CD14-positive monocyte (primary cell): Measurements from ENCODE around the gene TRAFD1. TPM values are rescaled to one million over a fixed set of nuclear protein-coding genes. Genes with fewer than 3 reads are reported as not detected.

Experiments
- DNase-seq, 3 donors: peaks; one replicate each; pipeline ENCODE4 v3.0.0-alpha.2; 2011 to 2022
- H2AFZ ChIP-seq: 2 replicates; pipeline ENCODE4 v1.6.0; 2012; ENCODE audit warnings: mild to moderate bottlenecking, low read depth, low read length, inconsistent platforms; ENCODE audit not compliant: insufficient read depth, poor library complexity, severe bottlenecking
- H3K27ac ChIP-seq, 2 donors: 1 replicate in 1 of 2; 2 replicates in 1 of 2; pipeline ENCODE4 v1.5.1; 2012 to 2013; ENCODE audit warnings: low read length in 2 of 2, control low read depth in 1 of 2, inconsistent platforms in 1 of 2, low read depth in 1 of 2, mild to moderate bottlenecking in 1 of 2
- H3K27me3 ChIP-seq, 2 donors: one replicate each; pipeline versions ENCODE4 v1.6.0 to v1.6.1; 2011 to 2013; ENCODE audit warnings: low read length in 2 of 2; ENCODE audit not compliant: control insufficient read depth in 2 of 2, insufficient read depth in 2 of 2
- H3K36me3 ChIP-seq, 2 donors: replicated peaks in 1 of 2; 1 replicate in 1 of 2; 2 replicates in 1 of 2; pipeline versions ENCODE4 v1.5.1 to v1.6.1; 2012 to 2013; ENCODE audit warnings: low read length in 2 of 2, control low read depth in 1 of 2, inconsistent platforms in 1 of 2, mild to moderate bottlenecking in 1 of 2; ENCODE audit not compliant: insufficient read depth in 2 of 2, control insufficient read depth in 1 of 2
- H3K4me1 ChIP-seq, 2 donors: 1 replicate in 1 of 2; 2 replicates in 1 of 2; pipeline versions ENCODE4 v1.5.1 to v1.6.1; 2012 to 2013; ENCODE audit warnings: low read length in 2 of 2, control low read depth in 1 of 2, inconsistent platforms in 1 of 2, mild to moderate bottlenecking in 1 of 2, moderate library complexity in 1 of 2; ENCODE audit not compliant: insufficient read depth in 2 of 2, control insufficient read depth in 1 of 2
- H3K4me2 ChIP-seq: replicated peaks from 2 replicates; pipeline ENCODE3; 2012; ENCODE audit warnings: low read length, moderate library complexity, mild to moderate bottlenecking; ENCODE audit not compliant: poor library complexity, severe bottlenecking; ENCODE audit errors: extremely low read depth
- H3K4me3 ChIP-seq, 3 experiments: fragments of 200-600 bp in 1 of 3; sonication (generic) in 1 of 3; replicated peaks in 1 of 3; 1 replicate in 2 of 3; 2 replicates in 1 of 3; pipeline ENCODE4 v1.5.1; 2011 to 2013; ENCODE audit warnings: low read length in 3 of 3, mild to moderate bottlenecking in 3 of 3, control low read depth in 2 of 3, low read depth in 2 of 3, inconsistent platforms in 1 of 3, moderate library complexity in 1 of 3
- H3K79me2 ChIP-seq: 2 replicates; pipeline ENCODE4 v1.6.0; 2012; ENCODE audit warnings: mild to moderate bottlenecking, control low read depth, inconsistent platforms, low read length, moderate library complexity; ENCODE audit not compliant: insufficient read depth
- H3K9ac ChIP-seq: 2 replicates; pipeline ENCODE4 v1.6.0; 2017; ENCODE audit warnings: low read length, mild to moderate bottlenecking; ENCODE audit not compliant: insufficient read depth, poor library complexity, severe bottlenecking
- H3K9me3 ChIP-seq, 2 donors: replicated peaks in 1 of 2; 1 replicate in 1 of 2; 2 replicates in 1 of 2; pipeline versions ENCODE4 v1.5.1 to v1.6.1; 2012 to 2013; ENCODE audit warnings: low read length in 2 of 2, control low read depth in 1 of 2; ENCODE audit not compliant: control insufficient read depth in 1 of 2, insufficient read depth in 1 of 2
- H4K20me1 ChIP-seq: 2 replicates; pipeline ENCODE4 v1.6.0; 2012; ENCODE audit warnings: mild to moderate bottlenecking, low read length, control low read depth, moderate library complexity; ENCODE audit not compliant: insufficient read depth
- H3K27ac Mint-ChIP-seq, 7 donors: one replicate each; pipeline ENCODE4 v1.8.0; 2020; ENCODE audit warnings: mild to moderate bottlenecking in 7 of 7, mixed read lengths in 7 of 7, moderate library complexity in 6 of 7, inconsistent platforms in 2 of 7
- H3K27me3 Mint-ChIP-seq, 3 donors: one replicate each; pipeline ENCODE4 v1.8.0; 2021 to 2022; ENCODE audit warnings: low read depth in 3 of 3, mild to moderate bottlenecking in 3 of 3, mixed read lengths in 3 of 3, moderate library complexity in 3 of 3, inconsistent platforms in 1 of 3
- H3K36me3 Mint-ChIP-seq, 2 donors: one replicate each; pipeline ENCODE4 v1.8.0; 2020; ENCODE audit warnings: mixed read lengths in 2 of 2, inconsistent platforms in 1 of 2, mild to moderate bottlenecking in 1 of 2
- H3K4me1 Mint-ChIP-seq: one replicate; pipeline ENCODE4 v1.8.0; 2020; ENCODE audit warnings: mild to moderate bottlenecking, mixed read lengths
- H3K4me3 Mint-ChIP-seq, 2 donors: one replicate each; pipeline ENCODE4 v1.8.0; 2020; ENCODE audit warnings: mild to moderate bottlenecking in 2 of 2, mixed read lengths in 2 of 2, moderate library complexity in 1 of 2
- H3K9me3 Mint-ChIP-seq, 7 donors: one replicate each; pipeline ENCODE4 v1.8.0; 2020 to 2022; ENCODE audit warnings: mixed read lengths in 7 of 7, mild to moderate bottlenecking in 6 of 7, moderate library complexity in 6 of 7, inconsistent platforms in 2 of 7
- CTCF ChIP-seq: fragments of 200-600 bp; IDR thresholded peaks from one replicate; pipeline ENCODE4 v1.8.0; 2022; ENCODE audit warnings: antibody characterized with exemption, mild to moderate bottlenecking
- WGBS: methylation state at CpG from one replicate; pipeline ENCODE4 v1.1.5; 2013; ENCODE audit warnings: missing lambda C conversion rate; ENCODE audit not compliant: insufficient coverage; 5-methylcytosine and 5-hydroxymethylcytosine counted together
- intact Hi-C, 2 donors: fragments of 100-400 bp; cut with micrococcal nuclease; formaldehyde crosslinking; loops; one replicate each; pipeline versions ENCODE4 v1.15.0 to v1.15.1; 2023
- polyA plus RNA-seq, 3 donors: library from polyadenylated mRNA; depleted of rRNA in 1 of 3; unstranded in 2 of 3; stranded (reverse) in 1 of 3; fragments of 300-500 nt in 2 of 3; fragments of >200 nt in 1 of 3; fragmentation: Illumina TruSeq in 2 of 3; gene quantifications; 1 replicate in 2 of 3; 2 replicates in 1 of 3; pipeline ENCODE4 v1.2.3, GENCODE V29; 2012 to 2021

The TRAFD1 gene
- polyA plus RNA-seq, 3 donors, result 35.2 to 83.6 (median 82.3) TPM

- H3K27ac Mint-ChIP-seq, result no peak overlapping the region
- no peak overlapping the region for H3K4me3 ChIP-seq
- H3K9me3 Mint-ChIP-seq, result peaks cover 0 to 5% (median 0%) of the 10 kb centered on the region in 7 donors
- no peak overlapping the region for H2AFZ ChIP-seq
- H3K4me3 Mint-ChIP-seq, result no peak overlapping the region
- intact Hi-C loops, result no loop called here
- no peak overlapping the region for H3K4me2 ChIP-seq
- H3K36me3 Mint-ChIP-seq, result peaks cover 39 to 69% of the 10 kb centered on the region in 2 donors
- H3K9ac ChIP-seq, result no peak overlapping the region
- no peaks in the 10 kb centered on the region for H3K4me1 Mint-ChIP-seq
- H4K20me1 ChIP-seq, result peaks cover 5% of the 10 kb centered on the region
- no peak overlapping the region for H3K27ac ChIP-seq
- peaks cover 50 to 64% of the 10 kb centered on the region in 2 donors for H3K36me3 ChIP-seq
- H3K27me3 ChIP-seq, result no peaks in the 10 kb centered on the region
- TF ChIP-seq CTCF, result no peak
- H3K27me3 Mint-ChIP-seq, result no peaks in the 10 kb centered on the region
- peaks cover 0 to under 1% of the 10 kb centered on the region in 2 donors for H3K9me3 ChIP-seq
- H3K4me1 ChIP-seq, result no peaks in the 10 kb centered on the region
- no peak for DNase-seq
- 99% methylated on average over 24 of the region's 26 CpGs for WGBS
- no peaks in the 10 kb centered on the region for H3K79me2 ChIP-seq
Measured at GRCh38 chr12:112164011-112164660, 38.8 kb downstream of the TRAFD1 start.

- no peak overlapping the region for H3K9ac ChIP-seq
- no peak for TF ChIP-seq CTCF
- peaks cover 44 to 64% of the 10 kb centered on the region in 2 donors for H3K36me3 ChIP-seq
- no peaks in the 10 kb centered on the region for H3K4me1 ChIP-seq
- no peak overlapping the region for H3K4me3 Mint-ChIP-seq
- H3K27ac Mint-ChIP-seq, result no peak overlapping the region
- H3K27ac ChIP-seq, result no peak overlapping the region
- no peaks in the 10 kb centered on the region for H3K27me3 ChIP-seq
- H3K36me3 Mint-ChIP-seq, result peaks cover 38 to 70% of the 10 kb centered on the region in 2 donors
- H3K9me3 ChIP-seq, result no peaks in the 10 kb centered on the region
- no peak overlapping the region for H3K4me3 ChIP-seq
- peaks cover 5% of the 10 kb centered on the region for H4K20me1 ChIP-seq
- intact Hi-C loops, result no loop called here
- H3K4me1 Mint-ChIP-seq, result no peaks in the 10 kb centered on the region
- H3K27me3 Mint-ChIP-seq, result no peaks in the 10 kb centered on the region
- DNase-seq, result no peak
- WGBS, result 96% methylated on average over 5 of the region's 13 CpGs
- no peak overlapping the region for H3K4me2 ChIP-seq
- no peak overlapping the region for H2AFZ ChIP-seq
- no peaks in the 10 kb centered on the region for H3K79me2 ChIP-seq
- peaks cover 0 to 2% (median 0%) of the 10 kb centered on the region in 7 donors for H3K9me3 Mint-ChIP-seq
Measured at GRCh38 chr12:112165624-112166023, 40.3 kb downstream of the TRAFD1 start.
